HPDE6-E6E7 (cell line): ENCODE measurements around the gene ELFN2.
"Not testable (repeated sequence)": the region's sequence is repeated elsewhere in the genome, so short reads cannot be mapped to it uniquely, and the experiment has no call there.

Experiments
- DNase-seq: peaks from one replicate; pipeline ENCODE4 v3.0.0; 2011; ENCODE audit warnings: missing footprints; ENCODE audit errors: extremely low spot score

The ELFN2 gene

GRCh38 chr22:37410174-37411055 lies 16.9 kb downstream of the ELFN2 start:
- no peak for DNase-seq

- DNase-seq, result no peak
Measured at GRCh38 chr22:37409459-37410050, 17.7 kb downstream of the ELFN2 start.

- no peak for DNase-seq
Measured at GRCh38 chr22:37409031-37409430, 18.2 kb downstream of the ELFN2 start.

- DNase-seq, result no peak
Measured at GRCh38 chr22:37407856-37408255, 19.4 kb downstream of the ELFN2 start.

GRCh38 chr22:37406441-37407235 lies 20.6 kb downstream of the ELFN2 start:
- DNase-seq, result no peak

- DNase-seq, result no peak
Measured at GRCh38 chr22:37404091-37404490, 23.2 kb downstream of the ELFN2 start.

- no peak for DNase-seq
Measured at GRCh38 chr22:37403267-37403960, 23.9 kb downstream of the ELFN2 start.

- DNase-seq, result no peak
Measured at GRCh38 chr22:37402184-37402506, 25.1 kb downstream of the ELFN2 start.

- no peak for DNase-seq
Measured at GRCh38 chr22:37401401-37402183, 25.7 kb downstream of the ELFN2 start.

GRCh38 chr22:37400719-37401118 lies 26.6 kb downstream of the ELFN2 start:
- no peak for DNase-seq

GRCh38 chr22:37399457-37399856 lies 27.8 kb downstream of the ELFN2 start:
- DNase-seq, result not testable (repeated sequence)

GRCh38 chr22:37397226-37397625 lies 30.1 kb downstream of the ELFN2 start:
- DNase-seq, result no peak

GRCh38 chr22:37396488-37397084 lies 30.7 kb downstream of the ELFN2 start:
- no peak for DNase-seq

GRCh38 chr22:37394341-37394740 lies 32.9 kb downstream of the ELFN2 start:
- no peak for DNase-seq

GRCh38 chr22:37393746-37394145 lies 33.5 kb downstream of the ELFN2 start:
- DNase-seq, result no peak

GRCh38 chr22:37392721-37393328 lies 34.5 kb downstream of the ELFN2 start:
- DNase-seq, result no peak

- DNase-seq, result no peak
Measured at GRCh38 chr22:37391702-37392101, 35.6 kb downstream of the ELFN2 start.

GRCh38 chr22:37390075-37390474 lies 37.2 kb downstream of the ELFN2 start:
- DNase-seq, result no peak

GRCh38 chr22:37388538-37388937 lies 38.7 kb downstream of the ELFN2 start:
- DNase-seq, result no peak

GRCh38 chr22:37387793-37388192 lies 39.5 kb downstream of the ELFN2 start:
- no peak for DNase-seq
